GM12892 (cell line): ENCODE results near the gene ALG9.

Source experiments
- POLR2A ChIP-seq: IDR thresholded peaks from 2 replicates; pipeline ENCODE4 v1.6.1; 2011; ENCODE audit warnings: low read depth, low read length, control low read depth
- POLR2AphosphoS5 ChIP-seq: IDR thresholded peaks from 2 replicates; pipeline ENCODE4 v1.6.1; 2011; ENCODE audit warnings: low read depth, low read length, control low read depth

DNA sequence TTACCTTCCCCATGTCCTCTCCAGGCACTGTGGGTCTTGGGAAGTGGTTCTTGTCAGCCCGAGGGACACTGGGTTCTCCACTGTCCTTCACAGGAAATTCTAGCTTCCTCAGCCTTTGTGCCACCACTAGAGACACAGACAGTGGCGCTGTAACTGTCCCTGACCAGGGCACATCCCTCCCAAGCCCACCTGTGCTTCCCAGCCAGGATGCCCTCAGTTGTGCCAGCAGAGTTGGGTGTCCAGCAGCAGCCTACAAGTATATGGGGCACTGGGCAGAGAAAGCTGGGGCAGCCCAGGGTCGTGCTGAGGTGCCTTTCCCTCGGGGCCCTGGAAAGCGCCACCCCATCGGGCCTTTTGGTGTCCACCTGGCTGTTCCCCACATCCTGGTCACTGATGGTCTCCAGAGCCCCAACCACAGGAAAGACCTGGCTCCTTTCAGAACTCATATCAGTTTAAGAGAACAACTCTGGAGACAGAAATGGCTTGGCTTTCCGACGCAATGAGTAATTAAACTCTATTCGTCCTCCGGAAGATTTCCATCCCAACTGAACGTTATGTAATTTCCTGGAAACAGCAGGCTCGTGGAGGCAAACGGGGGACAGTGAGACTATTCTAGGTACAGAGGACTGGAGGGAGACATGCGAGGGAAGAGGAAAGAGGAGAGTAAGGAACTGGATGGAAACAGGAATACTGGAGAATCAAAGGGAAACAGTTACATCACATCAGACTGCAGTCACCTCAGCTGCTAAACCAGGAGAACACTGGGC lies 133.8 kb downstream of the ALG9 start:
- TF ChIP-seq POLR2AphosphoS5 (peak; percentile 50; the same call in 1 of the 2 replicates), POLR2A (no peak)
